Heart right ventricle (tissue), 16 donors: ENCODE measurements around the gene ARPC1B. TPM values are rescaled to one million over a fixed set of nuclear protein-coding genes. Genes with fewer than 3 reads are reported as not detected.
A peak's percentile ranks its signal among the peaks of the same experiment; 100 is the strongest.

Source experiments
- ATAC-seq, 8 donors: fragments of 200-7000 bp; cut with Tn5 transposase; one replicate each; pipeline ENCODE4 v1.9.1; 2020; ENCODE audit warnings: mild to moderate bottlenecking in 8 of 8, moderate library complexity in 8 of 8, moderate number of reproducible peaks in 1 of 8
- DNase-seq, 2 donors: peaks; one replicate each; pipeline ENCODE4 v3.0.0-alpha.2; 2020
- H3K27ac ChIP-seq, 10 donors: fragments of 200-600 bp; sonication (generic) in 2 of 10; one replicate each; pipeline versions ENCODE4 v1.5.0 to v1.8.0; 2020 to 2022; ENCODE audit warnings: mild to moderate bottlenecking in 3 of 10
- H3K27me3 ChIP-seq, 7 donors: fragments of 200-600 bp; one replicate each; pipeline ENCODE4 v1.8.0; 2021 to 2022; ENCODE audit warnings: mild to moderate bottlenecking in 2 of 7
- H3K36me3 ChIP-seq, 9 donors: fragments of 200-600 bp; sonication (generic) in 1 of 9; one replicate each; pipeline versions ENCODE4 v1.5.0 to v1.8.0; 2020 to 2022; ENCODE audit warnings: mild to moderate bottlenecking in 2 of 9
- H3K4me1 ChIP-seq, 9 donors: fragments of 200-600 bp; sonication (generic) in 1 of 9; one replicate each; pipeline versions ENCODE4 v1.5.0 to v1.8.0; 2020 to 2022; ENCODE audit warnings: mild to moderate bottlenecking in 4 of 9
- H3K4me3 ChIP-seq, 10 donors: fragments of 200-600 bp; sonication (generic) in 2 of 10; one replicate each; pipeline versions ENCODE4 v1.5.0 to v1.8.0; 2020 to 2022; ENCODE audit warnings: mild to moderate bottlenecking in 7 of 10, moderate library complexity in 2 of 10
- H3K9me3 ChIP-seq, 11 donors: fragments of 200-600 bp in 10 of 11; sonication (generic) in 2 of 11; one replicate each; pipeline versions ENCODE4 v1.5.0 to v1.8.0; 2013 to 2022; ENCODE audit warnings: mild to moderate bottlenecking in 2 of 11, control low read depth in 1 of 11, moderate library complexity in 1 of 11
- CTCF ChIP-seq, 9 donors: fragments of 200-600 bp; sonication (generic) in 2 of 9; IDR thresholded peaks; one replicate each; pipeline versions ENCODE4 v1.5.0 to v1.8.0; 2021 to 2022; ENCODE audit warnings: antibody characterized with exemption in 9 of 9, mild to moderate bottlenecking in 5 of 9, moderate library complexity in 1 of 9
- WGBS, 2 donors: extraction: QIAGEN DNeasy Blood & Tissue Kit; methylation state at CpG; one replicate each; pipeline ENCODE4 v1.1.7; 2013; ENCODE audit warnings: inconsistent platforms in 1 of 2; 5-methylcytosine and 5-hydroxymethylcytosine counted together
- intact Hi-C, 10 donors: fragments of 100-400 bp; cut with DNase I; formaldehyde crosslinking; loops; one replicate each; pipeline versions ENCODE4 v1.11.1 to v1.14.2; 2022
- polyA plus RNA-seq, 2 donors: library from polyadenylated mRNA; stranded (reverse); fragments of 200-250 nt; gene quantifications; one replicate each; pipeline ENCODE4 v1.2.3, GENCODE V29; 2013
- total RNA-seq, 10 donors: library from RNA; stranded (reverse); fragmentation: NEBNext Ultra II Directional in 3 of 10; extraction: Animal tissue kit (Norgen Biotek cat#: 25700) in 3 of 10; gene quantifications; one replicate each; pipeline versions ENCODE4 v1.2.1 to v1.2.4, GENCODE V29; 2021 to 2023
- donor health status: Arrhythmogenic right ventricular cardiomyopathy.
- donor health status: ischemic (EF 13 %, LVEDD 7.1; RV severe dilation, severe dysfunction).
- donor health status: healthy with polysubstance abuse.
- donor health status: DM: no; HTN: yes; CAD: no.
- donor health status: DM: no; HTN: no; CAD: no.
- donor health status: ischemic (EF 25% LVEDD 6.9; RV normal size, moderate dysfunction).
- donor health status: ischemic (EF 25% LVEDD 5.7; RV mildly dilated, moderate dysfunction).
- donor health status: healthy.
- donor health status: DM: yes; HTN: yes; CAD: no.
- donor health status: Ischemic cardiomyopathy.
- donor health status: ischemic (EF 35%, LVEDD 5.7; RV mildly dilated, moderate dysfunction).
- donor health status: nonischemic (EF 11% LVEDD 7.7; RV severe dilation, severe dysfunction).
- donor health status: DM: yes; HTN: yes; CAD: no.
- donor health status: PGD.
- donor health status: ischemic (EF 29% LVEDD 5.4; RV normal size, mild dysfunction).
- donor health status: nonischemic (EF 23%, LVEDD 6.1; RV moderate dilation, normal function).

The ARPC1B gene
- total and polyA plus RNA-seq, 12 donors: 16.2 to 161 (median 23.5) TPM

GRCh38 chr7:99359465-99360154 is 14.9 kb upstream of the ARPC1B start:
- WGBS, 2 donors: 87 to 91% methylated on average over 22 of the region's 22 CpGs
- H3K27ac ChIP-seq: no peak overlapping the region
- ATAC-seq (no peak), DNase-seq (no peak)
- H3K36me3 ChIP-seq: peaks cover 0 to 100% (median 92%) of the 10 kb centered on the region in 9 donors
- no peaks in the 10 kb centered on the region for H3K27me3 ChIP-seq
- TF ChIP-seq CTCF (IDR thresholded peaks at IDR 0.05): no peak
- intact Hi-C loops: loop anchor here in 1 of 10 donors (10.0 kb wide), 1 partner anchor 55 kb away; no protein-coding TSS in a partner anchor
- H3K4me3 ChIP-seq: no peak overlapping the region
- H3K4me1 ChIP-seq: no peaks in the 10 kb centered on the region
- no peaks in the 10 kb centered on the region for H3K9me3 ChIP-seq

GRCh38 chr7:99362801-99363200 is 11.7 kb upstream of the ARPC1B start:
- H3K27me3 ChIP-seq: no peaks in the 10 kb centered on the region
- no peak overlapping the region for H3K4me3 ChIP-seq
- DNase-seq (no peak), ATAC-seq (no peak)
- no peaks in the 10 kb centered on the region for H3K4me1 ChIP-seq
- peaks cover 0 to 100% (median 80%) of the 10 kb centered on the region in 9 donors for H3K36me3 ChIP-seq
- 82% methylated on average over 3 of the region's 3 CpGs for WGBS, 2 donors
- H3K9me3 ChIP-seq: no peaks in the 10 kb centered on the region
- intact Hi-C loops: loop anchor here in 1 of 10 donors (10.0 kb wide), 1 partner anchor 52 kb away; no protein-coding TSS in a partner anchor
- no peak overlapping the region for H3K27ac ChIP-seq
- TF ChIP-seq CTCF (IDR thresholded peaks at IDR 0.05): no peak

- DNase-seq (no peak), ATAC-seq (no peak)
- intact Hi-C loops: loop anchor here in 1 of 10 donors (10.0 kb wide), 1 partner anchor 52 kb away; no protein-coding TSS in a partner anchor
- no peaks in the 10 kb centered on the region for H3K4me1 ChIP-seq
- no peaks in the 10 kb centered on the region for H3K27me3 ChIP-seq
- H3K9me3 ChIP-seq: no peaks in the 10 kb centered on the region
- TF ChIP-seq CTCF (IDR thresholded peaks at IDR 0.05): no peak
- WGBS, 2 donors: 93 to 95% methylated on average over 5 of the region's 5 CpGs
- H3K4me3 ChIP-seq: no peak overlapping the region
- no peak overlapping the region for H3K27ac ChIP-seq
- peaks cover 0 to 100% (median 76%) of the 10 kb centered on the region in 9 donors for H3K36me3 ChIP-seq
Observed at GRCh38 chr7:99363286-99363685, 11.2 kb upstream of the ARPC1B start.

GRCh38 chr7:99365318-99366141 is 9.0 kb upstream of the ARPC1B start:
- DNase-seq (peak in 1 of 2 donors; percentile 54), ATAC-seq (peak in 7 of 8 donors; percentile 37 to 71 (median 62))
- peak; percentile 18 to 65 (median 53) for TF ChIP-seq CTCF (IDR thresholded peaks at IDR 0.05)
- 81 to 86% methylated on average over 17 of the region's 17 CpGs for WGBS, 2 donors
- H3K4me3 ChIP-seq: no peak overlapping the region
- no peak overlapping the region for H3K27ac ChIP-seq
- H3K36me3 ChIP-seq: peaks cover 0 to 92% (median 61%) of the 10 kb centered on the region in 9 donors
- H3K27me3 ChIP-seq: no peaks in the 10 kb centered on the region
- no peaks in the 10 kb centered on the region for H3K9me3 ChIP-seq
- H3K4me1 ChIP-seq: no peaks in the 10 kb centered on the region
- intact Hi-C loops: loop anchor here in 2 of 10 donors (5.0 to 10.0 kb wide), 2 partner anchors 47 to 49 kb away; no protein-coding TSS in a partner anchor
